Tibial nerve (tissue), 4 donors: ENCODE measurements around the gene TBPL2.

Experiments used
- EP300 ChIP-seq, 2 donors: sonication (generic); formaldehyde crosslinking; IDR thresholded peaks; one replicate each; pipeline ENCODE4 v1.6.1; 2017; ENCODE audit warnings: antibody characterized with exemption in 2 of 2, mild to moderate bottlenecking in 1 of 2
- POLR2A ChIP-seq, 2 donors: fragments of 450-650 bp; IDR thresholded peaks; one replicate each; pipeline ENCODE4 v1.6.1; 2017; ENCODE audit warnings: antibody characterized with exemption in 2 of 2, mild to moderate bottlenecking in 2 of 2, moderate library complexity in 2 of 2
- TF ChIP-seq, protein P1 (sequence below), 5 experiments: fragments of 200-600 bp in 3 of 5; fragments of 450-650 bp in 2 of 5; sonication (generic) in 3 of 5; IDR thresholded peaks; one replicate each; pipeline ENCODE4 v1.5.1; 2016 to 2019; ENCODE audit warnings: antibody characterized with exemption in 5 of 5, mild to moderate bottlenecking in 3 of 5, moderate library complexity in 2 of 5

DNA sequence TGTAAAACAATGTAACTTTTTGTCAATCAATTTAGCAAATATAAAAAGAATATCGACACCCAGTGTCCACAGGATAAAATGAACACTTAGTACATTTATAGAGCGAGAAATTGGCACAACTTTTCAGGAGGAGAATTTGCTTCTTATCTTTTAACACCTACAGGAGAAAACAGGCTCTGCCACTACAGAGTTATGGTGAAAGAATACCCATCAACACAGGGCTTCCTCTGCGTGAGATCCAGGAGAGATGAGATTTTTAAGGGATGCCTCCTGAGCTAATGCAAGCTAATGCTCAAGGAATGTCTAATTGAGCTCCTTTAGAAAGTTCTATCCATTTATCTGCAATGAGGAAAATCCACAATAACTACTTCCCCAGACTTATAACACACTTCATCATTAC lies 7.8 kb downstream of the TBPL2 start:
- TF ChIP-seq, protein P1, sequence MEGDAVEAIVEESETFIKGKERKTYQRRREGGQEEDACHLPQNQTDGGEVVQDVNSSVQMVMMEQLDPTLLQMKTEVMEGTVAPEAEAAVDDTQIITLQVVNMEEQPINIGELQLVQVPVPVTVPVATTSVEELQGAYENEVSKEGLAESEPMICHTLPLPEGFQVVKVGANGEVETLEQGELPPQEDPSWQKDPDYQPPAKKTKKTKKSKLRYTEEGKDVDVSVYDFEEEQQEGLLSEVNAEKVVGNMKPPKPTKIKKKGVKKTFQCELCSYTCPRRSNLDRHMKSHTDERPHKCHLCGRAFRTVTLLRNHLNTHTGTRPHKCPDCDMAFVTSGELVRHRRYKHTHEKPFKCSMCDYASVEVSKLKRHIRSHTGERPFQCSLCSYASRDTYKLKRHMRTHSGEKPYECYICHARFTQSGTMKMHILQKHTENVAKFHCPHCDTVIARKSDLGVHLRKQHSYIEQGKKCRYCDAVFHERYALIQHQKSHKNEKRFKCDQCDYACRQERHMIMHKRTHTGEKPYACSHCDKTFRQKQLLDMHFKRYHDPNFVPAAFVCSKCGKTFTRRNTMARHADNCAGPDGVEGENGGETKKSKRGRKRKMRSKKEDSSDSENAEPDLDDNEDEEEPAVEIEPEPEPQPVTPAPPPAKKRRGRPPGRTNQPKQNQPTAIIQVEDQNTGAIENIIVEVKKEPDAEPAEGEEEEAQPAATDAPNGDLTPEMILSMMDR (IDR thresholded peaks at IDR 0.05), result no peak
- no peak for TF ChIP-seq POLR2A (IDR thresholded peaks at IDR 0.05)
- no peak for TF ChIP-seq EP300 (IDR thresholded peaks at IDR 0.05)
